ENCODE results near the gene DDT.
"Not testable (repeated sequence)": the region's sequence is repeated elsewhere in the genome, so short reads cannot be mapped to it uniquely, and the experiment has no call there.

DNA sequence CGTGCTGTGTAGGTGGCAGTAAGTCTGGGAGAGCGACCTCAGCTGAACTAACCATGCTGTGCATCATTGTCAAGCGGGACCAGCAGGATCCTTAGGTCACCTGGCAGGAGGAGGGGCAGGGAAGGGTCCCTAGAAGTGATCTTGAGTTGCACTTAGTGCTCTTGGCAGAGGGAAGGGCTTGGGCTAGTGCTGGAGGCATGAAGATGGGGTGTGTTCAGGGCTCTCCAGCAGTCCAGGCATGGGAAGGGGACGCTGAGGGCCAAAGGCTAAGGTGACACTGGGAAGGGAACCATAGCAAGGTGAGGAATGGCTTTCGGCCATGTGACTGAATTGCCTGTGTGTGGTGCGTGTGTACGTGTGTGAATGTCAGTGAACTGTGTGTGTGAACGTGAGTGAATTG lies 11.8 kb upstream of the DDT start:
- not testable (repeated sequence) for TF ChIP-seq CTCF (conservative IDR thresholded peaks at IDR 0.05); EZH2 (IDR thresholded peaks at IDR 0.05; ENCODE audit: low read depth)

Measured in PC-9 (cell line).